IPS-NIHi7 (cell line): Measurements from ENCODE around the gene DMRTC1B.
"Not testable (repeated sequence)": the region's sequence is repeated elsewhere in the genome, so short reads cannot be mapped to it uniquely, and the experiment has no call there.

Experiments used
- DNase-seq: peaks from one replicate; pipeline ENCODE4 v3.0.0; 2012; ENCODE audit warnings: mixed read lengths; ENCODE audit errors: extremely low spot score

DMRTC1B gene, protein sequence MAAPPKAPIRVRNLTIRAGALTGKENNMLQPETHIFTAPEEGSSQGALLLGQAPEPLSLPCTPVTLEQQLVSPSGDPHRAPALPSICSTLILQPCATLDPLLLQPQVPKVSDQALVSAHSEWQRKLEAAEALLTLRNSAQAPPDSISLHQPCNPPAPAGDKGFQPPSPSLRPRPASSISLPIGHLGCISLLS

DNA sequence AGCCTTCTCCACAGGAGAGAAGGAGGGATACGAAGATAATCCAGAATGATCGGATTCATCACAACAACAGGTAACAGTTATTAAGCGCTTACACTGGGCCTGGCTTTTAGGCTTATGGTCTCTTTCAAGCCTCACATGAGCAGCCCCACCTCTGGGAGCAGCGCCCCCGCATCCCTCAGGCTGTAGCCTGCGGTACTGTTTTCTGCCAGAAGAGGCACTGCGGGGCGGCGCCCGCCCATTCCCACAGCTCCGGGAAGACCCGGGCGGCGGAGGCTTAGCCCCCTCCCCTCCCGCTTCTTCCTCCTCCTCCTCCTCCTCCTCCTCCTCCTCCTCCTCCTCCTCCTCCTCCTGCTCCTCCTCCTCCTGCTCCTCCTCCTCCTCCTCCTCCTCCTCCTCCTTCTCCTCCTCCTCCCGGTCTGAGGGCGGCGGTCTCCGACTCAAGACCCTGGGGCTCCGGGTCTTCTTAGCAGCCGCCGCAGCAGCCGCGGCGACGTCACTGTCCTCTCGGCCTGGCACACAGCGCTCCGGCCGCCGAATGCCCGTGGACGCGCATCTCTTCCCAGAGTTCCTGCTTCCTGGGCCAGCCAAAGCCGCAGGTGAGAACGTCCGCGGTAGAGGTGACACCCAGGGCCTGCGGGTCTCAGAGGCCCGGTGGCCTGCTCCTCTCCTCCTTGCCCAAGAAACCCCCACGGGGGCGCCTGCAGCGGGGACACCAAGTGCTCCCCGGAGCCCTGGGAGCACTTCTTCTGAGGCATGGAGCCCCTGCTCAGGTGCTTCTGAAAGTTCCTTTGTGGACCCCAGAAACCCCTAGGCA, at the start of gene DMRTC1B:
TSS of gene DMRTC1B (plus strand) at position 238 of the 814 bp plus-strand sequence. CDS start 68,246 bp downstream, outside the sequence.
- not testable (repeated sequence) for DNase-seq

DNA sequence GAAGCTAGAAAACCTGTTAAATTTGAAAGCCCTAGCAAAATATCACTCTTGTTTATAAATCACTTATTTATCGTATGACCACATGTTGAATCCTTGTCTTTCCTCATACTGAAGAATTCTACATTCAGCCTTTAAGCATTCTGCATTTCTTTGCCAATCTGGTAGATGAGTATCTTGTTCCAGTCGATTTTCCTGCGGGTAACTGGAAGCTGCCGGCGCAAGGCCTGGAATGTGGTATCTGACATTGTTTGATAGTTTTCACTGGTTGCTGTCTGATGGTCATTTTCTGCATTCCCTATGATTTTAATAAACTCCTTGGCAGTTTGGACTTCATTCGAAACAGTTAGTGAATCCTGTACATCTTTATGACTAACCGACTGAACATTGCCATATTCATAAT, 48.8 kb upstream of the DMRTC1B start:
- DNase-seq = no peak

DNA sequence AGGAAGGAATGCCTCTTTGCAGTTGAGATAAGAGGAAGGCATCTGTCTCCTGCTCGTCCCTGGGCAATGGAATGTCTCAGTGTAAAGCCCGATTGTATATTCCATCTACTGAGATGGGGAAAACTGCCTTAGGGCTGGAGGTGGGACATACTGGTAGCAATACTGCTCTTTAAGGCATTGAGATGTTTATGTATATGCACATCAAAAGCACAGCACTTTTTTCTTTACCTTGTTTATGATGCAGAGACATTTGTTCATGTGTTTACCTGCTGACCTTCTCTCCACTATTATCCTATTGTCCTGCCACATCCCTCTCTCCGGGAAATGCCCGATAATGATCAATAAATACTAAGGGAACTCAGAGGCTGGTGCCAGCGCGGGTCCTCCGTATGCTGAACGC, 43.1 kb upstream of the DMRTC1B start:
- not testable (repeated sequence) for DNase-seq

DNA sequence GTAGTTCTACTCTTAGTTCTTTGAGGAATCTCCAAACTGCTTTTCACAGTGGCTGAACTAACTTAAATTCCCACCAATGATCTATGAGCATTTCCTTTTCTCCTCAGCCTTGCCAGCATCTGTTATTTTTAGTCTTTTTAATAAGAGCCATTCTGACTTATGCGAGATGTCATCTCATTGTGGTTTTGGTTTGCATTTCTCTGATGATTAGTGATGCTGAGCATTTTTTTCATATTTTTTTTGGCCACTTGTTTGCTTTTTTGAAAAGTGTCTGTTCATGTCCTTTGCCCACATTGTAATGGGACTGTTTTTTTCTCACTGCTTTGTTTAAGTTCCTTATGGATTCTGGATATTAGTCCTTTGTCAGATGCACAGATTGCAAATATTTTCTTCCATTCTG, 41.1 kb upstream of the DMRTC1B start:
- DNase-seq = no peak

DNA sequence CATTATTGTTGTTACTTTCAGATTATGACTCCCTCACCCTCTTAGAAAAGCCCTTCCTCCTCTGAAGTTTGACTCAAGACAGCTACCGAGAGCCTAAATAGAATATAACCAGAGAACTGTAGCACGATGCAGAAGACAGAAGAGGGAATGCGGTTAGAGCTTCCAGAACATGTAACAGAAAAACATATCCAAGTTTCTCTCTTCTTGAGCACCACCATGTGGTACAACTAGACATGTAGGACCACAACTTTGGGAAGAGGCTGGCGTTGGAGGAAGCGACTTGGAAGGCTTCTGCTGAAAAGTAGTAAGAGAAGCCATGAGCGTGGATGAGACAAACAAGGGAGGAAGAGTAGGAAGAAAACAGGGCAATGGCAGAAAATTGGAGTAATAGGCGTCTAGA, 31.1 kb upstream of the DMRTC1B start:
- not testable (repeated sequence) for DNase-seq

DNA sequence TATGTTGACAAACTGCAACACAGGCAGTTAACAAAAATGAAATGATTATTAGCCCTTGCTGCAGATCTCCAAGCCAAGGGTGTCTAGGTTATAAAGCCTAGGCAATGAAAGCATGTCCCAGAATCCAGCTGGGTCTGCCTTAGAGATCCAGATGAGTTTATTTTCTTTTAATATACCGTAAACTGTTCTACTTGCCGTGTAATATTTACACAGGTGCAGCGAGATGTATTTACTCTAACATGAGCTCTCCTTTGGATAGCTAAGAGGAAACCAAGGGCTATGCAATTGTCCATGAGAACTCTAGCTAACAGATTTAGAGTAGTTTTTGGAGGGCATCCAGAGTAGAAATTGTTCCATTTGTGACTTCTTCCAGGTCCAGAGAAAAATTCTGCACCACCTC, 28.1 kb upstream of the DMRTC1B start:
- not testable (repeated sequence) for DNase-seq

DNA sequence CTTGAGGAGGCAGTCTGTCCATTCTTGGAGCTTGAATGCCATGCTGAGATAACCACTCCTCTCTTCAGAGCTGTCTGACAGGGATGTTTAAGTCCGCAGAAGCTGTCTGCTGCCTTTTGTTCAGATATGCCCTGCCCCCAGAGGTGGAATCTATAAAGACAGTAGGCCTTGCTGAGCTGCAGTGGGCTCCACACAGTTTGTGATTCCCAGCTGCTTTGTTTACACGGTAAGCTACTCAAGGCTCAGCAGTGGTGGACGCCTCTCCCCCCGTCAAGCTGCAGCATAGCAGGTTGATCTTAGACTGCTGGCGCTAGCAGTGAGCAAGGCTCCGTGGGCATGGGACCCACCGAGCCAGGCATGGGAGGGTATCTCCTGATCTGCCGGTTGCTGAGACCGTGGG, 16.2 kb upstream of the DMRTC1B start:
- DNase-seq = not testable (repeated sequence)

DNA sequence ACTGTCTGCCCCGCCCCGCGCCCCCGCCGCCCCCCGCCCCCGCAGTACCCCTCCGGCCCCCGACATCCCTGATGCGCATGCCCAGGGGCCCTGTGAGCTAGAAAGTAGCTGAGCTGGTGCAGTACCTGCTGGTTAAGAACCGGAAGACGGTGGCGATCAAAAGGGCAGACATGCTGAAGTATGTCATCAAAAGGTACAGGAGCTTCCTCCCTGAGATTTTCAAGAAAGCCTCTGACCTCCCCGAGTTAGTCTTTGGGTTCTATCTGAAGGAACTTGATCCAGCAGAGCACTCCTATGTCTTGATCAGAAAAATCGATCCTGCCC, 739 bp downstream of the DMRTC1B start:
- not testable (repeated sequence) for DNase-seq

DNA sequence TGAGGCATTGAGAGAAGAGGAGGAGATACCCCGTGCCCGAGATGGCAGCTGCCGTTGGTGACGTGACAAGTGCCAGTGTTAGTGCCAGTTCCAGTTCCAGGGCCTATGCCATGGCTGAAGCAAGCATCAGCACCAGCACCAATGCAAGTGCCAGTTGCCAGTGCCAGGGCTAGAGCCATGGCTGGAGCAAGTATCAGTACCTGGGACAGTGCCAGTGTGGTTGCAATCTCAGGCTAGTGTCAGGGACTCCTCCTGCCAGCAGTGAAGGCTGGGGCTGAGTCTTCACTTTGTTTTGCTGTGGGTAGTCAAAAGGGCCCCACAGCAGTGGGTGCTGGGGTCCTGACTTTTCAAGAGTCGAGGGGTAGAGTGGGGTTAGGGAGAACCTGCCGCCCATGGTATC, 1.5 kb downstream of the DMRTC1B start:
- not testable (repeated sequence) for DNase-seq

DNA sequence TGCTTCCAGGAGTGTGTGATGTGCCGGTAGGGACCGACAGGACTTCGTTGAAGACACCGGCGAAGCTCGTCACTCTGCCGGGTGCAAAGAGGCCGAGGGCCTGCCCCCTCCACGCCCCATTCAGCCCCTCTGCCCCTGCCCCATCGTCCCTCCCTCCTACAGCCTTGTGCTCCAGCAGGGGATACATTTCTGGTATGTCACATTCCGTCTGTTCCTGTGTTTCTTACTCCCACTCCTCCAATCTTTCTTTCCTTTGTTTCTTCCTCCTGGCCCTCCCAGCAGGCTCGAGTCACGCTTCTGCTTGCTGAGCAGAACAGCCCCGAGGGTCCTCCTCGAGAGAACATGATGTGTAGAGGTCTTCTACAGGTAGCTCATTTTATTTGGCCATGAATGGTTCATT, 5.9 kb downstream of the DMRTC1B start, which contains the start of gene FAM236B:
TSS of gene FAM236B (minus strand) at position 101 of the 400 bp plus-strand sequence. CDS start at position 1, 100 bp downstream.
- not testable (repeated sequence) for DNase-seq

DNA sequence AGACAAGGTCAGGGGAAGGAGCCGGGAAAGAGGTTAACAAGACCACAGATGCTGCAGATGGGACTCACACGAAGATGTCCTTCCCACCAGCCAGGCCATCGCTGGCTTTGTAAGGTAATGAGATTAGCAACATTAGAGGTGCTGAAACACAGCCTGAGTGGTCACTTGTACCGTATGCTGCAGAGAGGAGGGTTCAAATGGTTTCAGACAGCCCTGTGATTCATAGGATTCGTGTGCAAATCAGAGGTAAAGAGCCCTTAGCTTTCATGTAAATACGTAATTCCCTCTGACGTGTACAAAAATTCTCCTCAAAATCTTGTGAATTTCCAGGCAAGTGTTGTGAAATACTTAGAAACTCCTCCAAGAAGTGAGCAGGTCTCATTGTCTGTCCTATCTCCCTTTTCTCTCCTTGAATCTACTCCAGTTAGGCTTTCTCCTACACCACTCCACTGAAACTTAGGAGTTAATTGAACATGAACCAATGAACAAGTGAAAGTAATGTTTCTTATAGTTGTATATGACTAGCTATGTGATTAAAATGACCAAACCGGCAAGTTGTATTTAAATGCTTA, 6.8 kb downstream of the DMRTC1B start:
- DNase-seq = not testable (repeated sequence)

DNA sequence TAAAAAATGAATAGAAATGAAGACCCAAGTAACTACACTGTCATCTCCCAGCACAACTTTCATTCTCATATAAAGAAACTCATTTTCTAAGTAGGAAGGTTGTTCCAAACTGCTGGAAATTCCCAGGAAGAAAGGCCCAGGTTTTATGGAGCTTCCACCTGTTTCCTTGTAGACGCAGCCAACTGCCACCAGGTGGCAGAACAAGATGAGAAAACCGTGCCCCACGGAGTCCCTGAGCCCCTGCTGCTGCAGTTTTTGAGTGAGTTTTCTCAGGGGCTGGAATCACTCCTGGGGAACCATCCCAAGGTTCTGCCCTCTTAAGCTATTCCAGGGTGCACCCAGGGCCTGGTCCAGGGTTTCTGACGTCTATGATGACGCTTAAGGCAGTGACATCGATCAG, 7.3 kb downstream of the DMRTC1B start:
- not testable (repeated sequence) for DNase-seq

DNA sequence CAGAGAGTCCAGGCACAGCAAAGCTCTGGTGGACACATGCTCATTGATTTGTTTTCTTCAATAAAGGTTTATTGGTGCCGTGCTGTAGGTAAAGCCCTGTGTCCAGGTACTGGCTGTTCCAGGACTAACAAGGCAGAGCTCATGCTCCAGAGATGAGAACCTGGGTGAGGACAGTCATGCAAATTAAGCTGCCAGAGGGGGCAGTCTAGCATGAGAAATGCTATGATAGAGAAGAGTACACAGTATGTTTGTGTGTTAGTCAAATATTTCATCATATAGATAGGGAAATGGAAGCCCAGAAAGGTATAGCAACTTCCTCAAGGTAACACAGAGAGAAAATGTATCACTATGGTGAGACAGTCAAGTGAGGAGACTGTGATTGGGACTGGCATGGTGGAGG, 11.5 kb downstream of the DMRTC1B start:
- DNase-seq = not testable (repeated sequence)

DNA sequence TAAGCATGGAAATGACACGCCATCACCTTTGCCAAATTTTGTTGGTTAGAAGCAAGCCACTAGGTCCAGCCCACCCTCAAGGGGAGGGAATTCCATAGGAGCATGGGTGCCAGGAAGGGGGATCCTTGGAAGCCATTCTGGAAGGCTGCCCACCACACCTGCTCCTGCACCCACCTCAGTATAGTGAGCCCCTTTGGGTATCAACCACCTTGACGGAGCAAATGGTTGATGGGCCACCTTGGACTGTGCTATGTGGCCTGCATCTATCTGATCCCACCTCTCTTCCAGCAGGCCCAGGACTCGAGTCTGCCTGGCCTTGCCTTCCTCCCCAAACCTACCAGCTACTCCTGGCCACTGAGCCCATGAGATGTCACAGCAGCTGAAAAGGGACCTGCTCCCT, 13.7 kb downstream of the DMRTC1B start:
- not testable (repeated sequence) for DNase-seq

DNA sequence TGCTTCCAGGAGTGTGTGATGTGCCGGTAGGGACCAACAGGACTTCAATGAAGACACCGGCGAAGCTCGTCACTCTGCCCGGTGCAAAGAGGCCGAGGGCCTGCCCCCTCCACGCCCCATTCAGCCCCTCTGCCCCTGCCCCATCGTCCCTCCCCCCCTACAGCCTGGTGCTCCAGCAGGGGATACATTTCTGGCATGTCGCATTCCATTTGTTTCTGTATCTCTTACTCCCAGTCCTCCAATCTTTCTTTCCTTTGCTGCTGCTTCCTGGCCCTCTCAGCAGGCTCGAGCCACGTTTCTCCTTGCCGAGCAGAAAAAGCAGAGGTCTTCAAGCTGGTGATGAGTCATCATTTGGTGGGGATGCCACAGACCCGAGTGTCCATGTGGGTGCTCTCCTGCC, 31.4 kb downstream of the DMRTC1B start, which contains the start of gene FAM236D:
TSS of gene FAM236D (minus strand) at position 101 of the 400 bp plus-strand sequence. CDS start at position 1, 100 bp downstream.
- not testable (repeated sequence) for DNase-seq

DNA sequence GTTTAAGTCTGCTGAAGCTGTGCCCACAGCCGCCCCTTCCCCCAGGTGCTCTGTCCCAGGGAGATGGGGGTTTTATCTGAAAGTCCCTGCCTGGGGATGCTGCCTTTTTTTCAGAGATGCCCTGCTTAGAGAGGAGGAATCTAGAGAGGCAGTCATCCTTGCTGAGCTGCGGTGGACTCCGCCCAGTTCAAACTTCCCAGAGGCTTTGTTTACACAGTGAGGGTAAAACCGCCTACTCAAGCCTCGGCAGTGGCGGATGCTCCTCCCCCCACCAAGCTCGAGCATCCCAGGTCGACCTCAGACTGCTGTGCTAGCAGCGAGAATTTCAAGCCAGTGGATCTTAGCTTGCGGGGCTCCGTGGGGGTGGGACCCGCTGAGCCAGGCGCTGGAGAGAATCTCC, 54.0 kb downstream of the DMRTC1B start:
- DNase-seq = not testable (repeated sequence)

DNA sequence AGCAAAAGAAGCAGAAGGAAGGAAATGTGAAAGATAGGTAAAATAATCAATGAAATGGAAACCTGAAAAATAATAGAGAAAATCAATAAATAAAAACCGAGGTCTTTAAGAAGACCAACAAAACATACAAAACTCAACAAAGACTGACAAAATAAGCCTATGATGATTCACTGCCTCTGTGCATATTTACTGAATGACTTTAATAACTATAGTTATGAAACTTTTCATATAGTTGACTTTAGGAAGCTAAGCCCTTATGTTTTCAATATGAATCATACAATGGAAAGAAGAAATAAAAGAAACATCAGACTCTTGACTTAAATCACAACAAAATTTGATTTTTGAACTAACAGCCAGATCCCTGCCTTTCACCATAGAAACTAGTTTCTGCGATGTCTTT, 60.8 kb downstream of the DMRTC1B start:
- not testable (repeated sequence) for DNase-seq

DNA sequence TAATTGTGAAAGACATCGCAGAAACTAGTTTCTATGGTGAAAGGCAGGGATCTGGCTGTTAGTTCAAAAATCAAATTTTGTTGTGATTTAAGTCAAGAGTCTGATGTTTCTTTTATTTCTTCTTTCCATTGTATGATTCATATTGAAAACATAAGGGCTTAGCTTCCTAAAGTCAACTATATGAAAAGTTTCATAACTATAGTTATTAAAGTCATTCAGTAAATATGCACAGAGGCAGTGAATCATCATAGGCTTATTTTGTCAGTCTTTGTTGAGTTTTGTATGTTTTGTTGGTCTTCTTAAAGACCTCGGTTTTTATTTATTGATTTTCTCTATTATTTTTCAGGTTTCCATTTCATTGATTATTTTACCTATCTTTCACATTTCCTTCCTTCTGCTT, 106.2 kb downstream of the DMRTC1B start:
- DNase-seq = not testable (repeated sequence)

DNA sequence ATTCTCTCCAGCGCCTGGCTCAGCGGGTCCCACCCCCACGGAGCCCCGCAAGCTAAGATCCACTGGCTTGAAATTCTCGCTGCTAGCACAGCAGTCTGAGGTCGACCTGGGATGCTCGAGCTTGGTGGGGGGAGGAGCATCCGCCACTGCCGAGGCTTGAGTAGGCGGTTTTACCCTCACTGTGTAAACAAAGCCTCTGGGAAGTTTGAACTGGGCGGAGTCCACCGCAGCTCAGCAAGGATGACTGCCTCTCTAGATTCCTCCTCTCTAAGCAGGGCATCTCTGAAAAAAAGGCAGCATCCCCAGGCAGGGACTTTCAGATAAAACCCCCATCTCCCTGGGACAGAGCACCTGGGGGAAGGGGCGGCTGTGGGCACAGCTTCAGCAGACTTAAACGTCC, 113.0 kb downstream of the DMRTC1B start:
- not testable (repeated sequence) for DNase-seq
